H1 (cell line): ENCODE measurements around the gene GNB1L. TPM values are rescaled to one million over a fixed set of nuclear protein-coding genes. Genes with fewer than 3 reads are reported as not detected.

Experiments used
- ASH2L ChIP-seq: fragments of 200-600, 300-600 bp; sonication (generic); IDR thresholded peaks from one replicate; pipeline ENCODE4 v1.7.1; 2017; ENCODE audit warnings: low read length
- ATF2 ChIP-seq: IDR thresholded peaks from 2 replicates; pipeline ENCODE4 v1.6.1; 2012; ENCODE audit warnings: low read length, inconsistent platforms
- ATF3 ChIP-seq: IDR thresholded peaks from 2 replicates; pipeline ENCODE4 v1.6.1; 2011; ENCODE audit warnings: low read depth, mild to moderate bottlenecking, low read length; ENCODE audit not compliant: insufficient read depth
- CHD7 ChIP-seq: fragments of 300-600 bp; sonication (generic); IDR thresholded peaks from 2 replicates; pipeline ENCODE4 v1.7.1; 2012; ENCODE audit warnings: low read length, moderate library complexity, mild to moderate bottlenecking, inconsistent platforms; ENCODE audit not compliant: insufficient replicate concordance
- RFX5 ChIP-seq: IDR thresholded peaks from 2 replicates; pipeline ENCODE4 v1.6.1; 2011; ENCODE audit warnings: low read depth, low read length, improper control_type of control experiment, borderline replicate concordance
- SAP30 ChIP-seq: fragments of 300-600 bp; sonication (generic); IDR thresholded peaks from 2 replicates; pipeline ENCODE4 v1.7.1; 2012; ENCODE audit warnings: low read length, moderate library complexity, mild to moderate bottlenecking, inconsistent platforms; ENCODE audit not compliant: insufficient read depth, insufficient replicate concordance
- polyA plus RNA-seq, 7 experiments: library from polyadenylated mRNA; depleted of rRNA in 3 of 7; stranded (reverse) in 5 of 7; unstranded in 2 of 7; fragments of >200 nt in 5 of 7; fragments of 200-250 nt in 2 of 7; gene quantifications; 1 replicate in 5 of 7; 2 replicates in 1 of 7; 4 replicates in 1 of 7; pipeline versions ENCODE4 v1.2.1 to v1.2.3, GENCODE V29; 2011 to 2013; ENCODE audit warnings: missing spikeins in 2 of 7, mixed read lengths in 2 of 7
- total RNA-seq: library from RNA; stranded (reverse); fragmentation: NEBNext Ultra II Directional; extraction: Animal tissue kit (Norgen Biotek cat#: 25700); gene quantifications from 2 replicates; pipeline ENCODE4 v1.2.1, GENCODE V29; 2021

GNB1L gene
- total and polyA plus RNA-seq, 2 of the 8 experiments (the other 6 are each of a cell fraction or from before 2014, with no cell fraction given): 14.0 to 15.6 TPM

GRCh38 chr22:19853058-19853878 is 1.4 kb downstream of the GNB1L start (continued):
- TF ChIP-seq CHD7 (no peak), ATF2 (no peak), SAP30 (no peak), ASH2L (no peak), ATF3 (no peak), RFX5 (no peak)
